GM10266 (cell line): ENCODE measurements around the gene ATP2A2.

Experiments used
- DNase-seq: peaks from one replicate; pipeline ENCODE4 v3.0.0; 2012; ENCODE audit errors: extremely low spot score
- CTCF ChIP-seq: IDR thresholded peaks from 2 replicates; pipeline ENCODE4 v1.5.1; 2012; ENCODE audit warnings: mild to moderate bottlenecking, low read depth; ENCODE audit not compliant: control insufficient read depth, insufficient read depth; ENCODE audit errors: missing control alignments

Gene ATP2A2

GRCh38 chr12:110301065-110301806 is 20.2 kb downstream of the ATP2A2 start:
- no peak for TF ChIP-seq CTCF
- DNase-seq: no peak

- no peak for TF ChIP-seq CTCF
- DNase-seq: no peak
Observed at GRCh38 chr12:110304061-110304551, 23.1 kb downstream of the ATP2A2 start.

GRCh38 chr12:110307372-110307771 is 26.3 kb downstream of the ATP2A2 start:
- no peak for DNase-seq
- no peak for TF ChIP-seq CTCF

GRCh38 chr12:110310763-110311162 is 29.7 kb downstream of the ATP2A2 start:
- no peak for TF ChIP-seq CTCF
- DNase-seq: no peak

- no peak for DNase-seq
- no peak for TF ChIP-seq CTCF
Observed at GRCh38 chr12:110311903-110312302, 30.9 kb downstream of the ATP2A2 start.

GRCh38 chr12:110312581-110313360 is 31.7 kb downstream of the ATP2A2 start:
- no peak for TF ChIP-seq CTCF
- no peak for DNase-seq

- DNase-seq: peak; percentile 45
- no peak for TF ChIP-seq CTCF
Observed at GRCh38 chr12:110314308-110314707, 33.3 kb downstream of the ATP2A2 start.
